A549 (cell line): Measurements from ENCODE around the gene HIPK1. TPM values are rescaled to one million over a fixed set of nuclear protein-coding genes. Genes with fewer than 3 reads are reported as not detected.

Source experiments
- ATAC-seq, 2 experiments: fragments of 200-7000 bp in 1 of 2; fragments of >200 bp in 1 of 2; cut with Nextera tagmentation in 1 of 2; cut with Tn5 transposase in 1 of 2; 3 replicates each; pipeline versions ENCODE4 v1.8.0 to v1.9.1; 2018 to 2020; ENCODE audit warnings: mild to moderate bottlenecking in 1 of 2, moderate library complexity in 1 of 2
- CTCF ChIA-PET: fragments of 300-600 bp; sonication (Branson Sonifier 250); formaldehyde crosslinking; extraction: SDS; loops from one replicate; lab custom pipeline; 2021; ENCODE audit warnings: antibody characterized with exemption, inconsistent platforms; lab: Yijun Ruan, JAX
- POLR2A ChIA-PET: fragments of 350-600 bp; formaldehyde crosslinking; extraction: SDS; loops from one replicate; lab custom pipeline; 2021; ENCODE audit warnings: antibody characterized with exemption, inconsistent platforms; lab: Yijun Ruan, JAX
- DNase-seq, 2 experiments: peaks; one replicate each; pipeline versions ENCODE4 v3.0.0 to v3.0.0-alpha.2; 2011 to 2016; ENCODE audit warnings: low read depth in 1 of 2, low spot score in 1 of 2
- FAIRE-seq: peaks from 2 replicates; lab custom pipeline; 2011; peaks lifted over from hg19 to GRCh38; lab: Jason Lieb, UNC
- H3K27ac ChIP-seq, 2 experiments: fragments of >200 bp; sonication (Bioruptor Twin); formaldehyde crosslinking; 3 replicates each; pipeline ENCODE4 v1.5.1; 2016 to 2017
- H3K4me1 ChIP-seq: fragments of >200 bp; sonication (Bioruptor Twin); formaldehyde crosslinking; 3 replicates; pipeline ENCODE4 v1.6.1; 2016
- H3K4me2 ChIP-seq: fragments of >200 bp; sonication (Bioruptor Twin); formaldehyde crosslinking; 3 replicates; pipeline ENCODE4 v1.6.1; 2016
- H3K4me3 ChIP-seq: fragments of >200 bp; sonication (Bioruptor Twin); formaldehyde crosslinking; 3 replicates; pipeline ENCODE4 v1.5.1; 2016
- H3K9me3 ChIP-seq: fragments of >200 bp; sonication (Bioruptor Twin); formaldehyde crosslinking; 3 replicates; pipeline ENCODE4 v1.6.1; 2016
- BHLHE40 ChIP-seq: IDR thresholded peaks from 2 replicates; pipeline ENCODE4 v1.6.1; 2012; ENCODE audit warnings: low read depth, low read length, inconsistent platforms
- CBX2 ChIP-seq: fragments of 200-600 bp; sonication (generic); IDR thresholded peaks from 2 replicates; pipeline ENCODE4 v1.6.1; 2016; ENCODE audit warnings: low read depth, mild to moderate bottlenecking, borderline replicate concordance
- CEBPB ChIP-seq, 2 experiments: fragments of >200 bp in 1 of 2; sonication (Bioruptor Twin) in 1 of 2; formaldehyde crosslinking in 1 of 2; IDR thresholded peaks; 2 replicates each; pipeline ENCODE4 v1.6.1; 2012 to 2016
- CHD2 ChIP-seq: fragments of 150-350 bp; IDR thresholded peaks from 2 replicates; pipeline ENCODE4 v1.6.1; 2014; ENCODE audit warnings: low read length; ENCODE audit not compliant: partially characterized antibody
- CHD4 ChIP-seq: fragments of 200-600 bp; sonication (generic); IDR thresholded peaks from 2 replicates; pipeline ENCODE4 v1.6.1; 2016; ENCODE audit warnings: antibody characterized with exemption, mild to moderate bottlenecking, borderline replicate concordance
- EHF ChIP-seq: fragments of 250-450 bp; sonication (Bioruptor Pico); IDR thresholded peaks from 2 replicates; pipeline ENCODE4 v1.5.0; 2020; ENCODE audit warnings: mild to moderate bottlenecking
- FOXS1 ChIP-seq: fragments of 250-450 bp; sonication (Bioruptor Pico); IDR thresholded peaks from 2 replicates; pipeline ENCODE4 v1.5.0; 2020; ENCODE audit warnings: mild to moderate bottlenecking, moderate library complexity
- GATA3 ChIP-seq: IDR thresholded peaks from 2 replicates; pipeline ENCODE4 v1.6.1; 2012; ENCODE audit warnings: borderline replicate concordance
- HOXA7 ChIP-seq: fragments of 250-450 bp; sonication (Bioruptor Pico); IDR thresholded peaks from 2 replicates; pipeline ENCODE4 v1.5.0; 2020; ENCODE audit warnings: mild to moderate bottlenecking, moderate library complexity
- KDM5A ChIP-seq: fragments of 200-600 bp; sonication (generic); IDR thresholded peaks from 2 replicates; pipeline ENCODE4 v1.6.1; 2016; ENCODE audit warnings: antibody characterized with exemption, mild to moderate bottlenecking
- MAFK ChIP-seq: fragments of 450-650 bp; IDR thresholded peaks from 2 replicates; pipeline ENCODE4 v1.6.1; 2014; ENCODE audit not compliant: partially characterized antibody
- MAZ ChIP-seq: fragments of 150-350 bp; IDR thresholded peaks from 2 replicates; pipeline ENCODE4 v1.6.1; 2014; ENCODE audit warnings: antibody characterized with exemption, low read depth, low read length, borderline replicate concordance
- POLR2AphosphoS2 ChIP-seq: conservative IDR thresholded peaks from 2 replicates; pipeline ENCODE4 v1.6.1; 2012; ENCODE audit warnings: low read length, improper control_type of control experiment, inconsistent platforms
- WGBS: methylation state at CpG from one replicate; pipeline ENCODE4 v1.1.6; 2017; ENCODE audit errors: missing lambda C conversion rate; 5-methylcytosine and 5-hydroxymethylcytosine counted together
- polyA plus RNA-seq, 4 experiments: library from polyadenylated mRNA; depleted of rRNA in 3 of 4; stranded (reverse); fragments of >200 nt; fragmentation: RNase III in 1 of 4; extraction: RNeasy Plus Mini Kit Qiagen cat#74134 plus additional on column Dnase treatment in 1 of 4; gene quantifications; 2 replicates in 3 of 4; 3 replicates in 1 of 4; pipeline ENCODE4 v1.2.3, GENCODE V29; 2011 to 2017
- TF ChIP-seq, protein P1 (sequence below): IDR thresholded peaks from 2 replicates; pipeline ENCODE4 v1.6.1; 2012
- TF ChIP-seq, protein P2 (sequence below): fragments of >200 bp; sonication (Bioruptor Twin); formaldehyde crosslinking; IDR thresholded peaks from 2 replicates; pipeline ENCODE4 v1.6.1; 2016
- TF ChIP-seq, protein P3 (sequence below): fragments of 150-350 bp; IDR thresholded peaks from 2 replicates; pipeline ENCODE4 v1.6.1; 2014; ENCODE audit warnings: low read depth, mild to moderate bottlenecking, low read length
- TF ChIP-seq, protein P4 (sequence below): fragments of 200-600 bp; sonication (generic); IDR thresholded peaks from 2 replicates; pipeline ENCODE4 v1.6.1; 2016; ENCODE audit warnings: antibody characterized with exemption, mild to moderate bottlenecking, moderate library complexity
- TF ChIP-seq, protein P5 (sequence below): IDR thresholded peaks from 2 replicates; pipeline ENCODE4 v1.6.1; 2012
- TF ChIP-seq, protein P6 (sequence below): fragments of >200 bp; sonication (Bioruptor Twin); formaldehyde crosslinking; IDR thresholded peaks from 3 replicates; pipeline ENCODE4 v1.6.1; 2016
- TF ChIP-seq, protein P7 (sequence below): fragments of 250-450 bp; sonication (Bioruptor Pico); IDR thresholded peaks from 2 replicates; pipeline ENCODE4 v1.5.0; 2021; ENCODE audit warnings: mild to moderate bottlenecking, moderate library complexity, borderline replicate concordance
- TF ChIP-seq, protein P8 (sequence below): fragments of >200 bp; sonication (Bioruptor Twin); formaldehyde crosslinking; IDR thresholded peaks from 3 replicates; pipeline ENCODE4 v1.5.1; 2016

The HIPK1 gene
- polyA plus RNA-seq, 2 of the 4 experiments (the other 2 are of a cell fraction): 11.3 to 27.4 TPM

DNA sequence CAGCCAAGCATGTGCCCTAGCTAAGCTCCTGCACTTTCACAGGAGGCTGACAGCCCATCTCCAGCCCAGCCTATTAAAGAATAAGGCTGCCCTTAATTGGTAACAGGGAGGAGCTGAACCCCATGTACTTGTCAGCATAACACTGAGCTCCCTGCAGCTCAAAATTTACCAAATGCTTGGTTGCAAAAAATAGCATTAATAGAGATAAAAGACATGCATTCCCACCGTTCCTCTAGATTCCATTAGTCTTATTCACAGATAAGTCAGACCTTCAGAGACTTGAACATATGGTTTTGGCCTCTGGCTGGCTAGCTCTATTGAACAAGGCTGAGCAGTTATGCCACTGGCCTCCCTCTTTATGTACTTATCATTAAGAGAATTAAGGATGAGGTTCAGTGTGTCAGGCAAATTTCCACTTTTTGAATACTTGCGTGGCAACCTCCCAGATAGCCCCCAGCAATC lies 79.4 kb downstream of the HIPK1 start:
- CTCF ChIA-PET: interaction anchor here (1.2 to 1.4 kb wide), 2 partner anchors 24 to 32 kb away, joined by 3 to 4 read pairs; no protein-coding TSS in a partner anchor
- DNase-seq: no peak
- no peak overlapping the region for H3K4me3 ChIP-seq
- POLR2A ChIA-PET: no interaction called here
- H3K9me3 ChIP-seq: no peaks in the 10 kb centered on the region
- TF ChIP-seq BHLHE40 (no peak), CEBPB (IDR thresholded peaks at IDR 0.05) (no peak), CBX2 (no peak), HOXA7 (no peak), FOXS1 (CRISPR knock-in tag) (no peak), CHD4 (no peak), MAFK (no peak), CHD2 (no peak)
- WGBS: 43% methylated on average over 2 of the region's 2 CpGs
- no peak overlapping the region for H3K4me2 ChIP-seq
- FAIRE-seq: no peak
- H3K4me1 ChIP-seq: peaks cover 4% of the 10 kb centered on the region; the same call in 1 of the 3 replicates
- ATAC-seq: no peak
- H3K27ac ChIP-seq: no peak overlapping the region

DNA sequence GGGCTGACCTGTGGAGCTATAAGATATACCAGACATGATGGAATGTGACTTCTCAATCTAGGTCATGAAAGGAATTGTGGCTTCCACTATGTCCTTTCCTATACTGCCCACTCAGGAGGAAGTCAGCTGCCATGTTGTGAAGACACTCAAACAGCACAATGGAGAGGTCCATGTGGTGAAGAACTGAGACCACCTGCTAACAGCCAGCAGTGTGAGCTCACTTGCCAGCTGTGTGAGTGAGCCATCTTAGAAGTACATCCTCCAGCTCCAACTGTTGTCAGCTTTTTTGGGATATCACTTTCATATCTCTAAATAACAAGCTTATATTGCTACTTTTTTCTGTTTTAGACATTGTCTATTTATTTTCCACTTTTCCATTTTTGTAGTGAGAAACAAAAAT lies 79.9 kb downstream of the HIPK1 start:
- no peak for DNase-seq
- CTCF ChIA-PET: interaction anchor here (1.2 to 1.6 kb wide), 3 partner anchors 24 to 274 kb away, joined by 3 to 4 read pairs (median 3); no protein-coding TSS in a partner anchor
- Histone ChIP-seq H3K4me1 (peaks cover 4% of the 10 kb centered on the region; the same call in 1 of the 3 replicates), H3K9me3 (no peaks in the 10 kb centered on the region), H3K4me3 (no peak overlapping the region), H3K27ac (no peak overlapping the region), H3K4me2 (no peak overlapping the region)
- TF ChIP-seq, protein P1, sequence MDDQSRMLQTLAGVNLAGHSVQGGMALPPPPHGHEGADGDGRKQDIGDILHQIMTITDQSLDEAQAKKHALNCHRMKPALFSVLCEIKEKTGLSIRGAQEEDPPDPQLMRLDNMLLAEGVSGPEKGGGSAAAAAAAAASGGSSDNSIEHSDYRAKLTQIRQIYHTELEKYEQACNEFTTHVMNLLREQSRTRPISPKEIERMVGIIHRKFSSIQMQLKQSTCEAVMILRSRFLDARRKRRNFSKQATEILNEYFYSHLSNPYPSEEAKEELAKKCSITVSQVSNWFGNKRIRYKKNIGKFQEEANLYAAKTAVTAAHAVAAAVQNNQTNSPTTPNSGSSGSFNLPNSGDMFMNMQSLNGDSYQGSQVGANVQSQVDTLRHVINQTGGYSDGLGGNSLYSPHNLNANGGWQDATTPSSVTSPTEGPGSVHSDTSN: no peak
- TF ChIP-seq KDM5A (no peak), MAZ (no peak)
- POLR2A ChIA-PET: no interaction called here
- ATAC-seq: no peak
- FAIRE-seq: no peak

DNA sequence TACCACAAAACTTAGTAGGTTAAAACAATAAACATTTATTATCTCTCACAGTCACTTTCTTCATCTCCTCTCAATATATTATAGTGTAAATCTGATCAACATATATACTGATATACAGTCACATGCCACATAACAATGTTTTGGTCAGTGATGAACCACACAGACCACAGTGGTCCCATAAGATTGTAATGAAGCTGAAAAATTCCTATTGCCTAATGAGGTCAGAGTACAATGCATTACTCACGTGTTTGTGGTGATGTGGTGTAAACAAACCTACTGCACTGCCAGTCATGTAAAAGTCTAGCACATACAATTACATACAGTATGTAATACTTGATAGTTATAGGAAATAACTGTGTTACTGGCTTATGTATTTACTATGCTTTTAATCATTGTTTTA lies 80.3 kb downstream of the HIPK1 start:
- Histone ChIP-seq H3K4me1 (peaks cover 7% of the 10 kb centered on the region; the same call in 2 of the 3 replicates), H3K4me2 (no peak overlapping the region), H3K9me3 (no peaks in the 10 kb centered on the region), H3K27ac (no peak overlapping the region), H3K4me3 (no peak overlapping the region)
- no peak for FAIRE-seq
- no peak for ATAC-seq
- no peak for DNase-seq
- POLR2A ChIA-PET: no interaction called here
- CTCF ChIA-PET: interaction anchor here (1.2 to 1.6 kb wide), 3 partner anchors 25 to 273 kb away, joined by 3 to 4 read pairs (median 3); no protein-coding TSS in a partner anchor
- 5% methylated on average over 1 of the region's 1 CpG for WGBS
- TF ChIP-seq POLR2AphosphoS2: no peak
- TF ChIP-seq MAZ: no peak
- TF ChIP-seq, protein P2, sequence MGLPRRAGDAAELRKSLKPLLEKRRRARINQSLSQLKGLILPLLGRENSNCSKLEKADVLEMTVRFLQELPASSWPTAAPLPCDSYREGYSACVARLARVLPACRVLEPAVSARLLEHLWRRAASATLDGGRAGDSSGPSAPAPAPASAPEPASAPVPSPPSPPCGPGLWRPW: no peak
- TF ChIP-seq, protein P3, sequence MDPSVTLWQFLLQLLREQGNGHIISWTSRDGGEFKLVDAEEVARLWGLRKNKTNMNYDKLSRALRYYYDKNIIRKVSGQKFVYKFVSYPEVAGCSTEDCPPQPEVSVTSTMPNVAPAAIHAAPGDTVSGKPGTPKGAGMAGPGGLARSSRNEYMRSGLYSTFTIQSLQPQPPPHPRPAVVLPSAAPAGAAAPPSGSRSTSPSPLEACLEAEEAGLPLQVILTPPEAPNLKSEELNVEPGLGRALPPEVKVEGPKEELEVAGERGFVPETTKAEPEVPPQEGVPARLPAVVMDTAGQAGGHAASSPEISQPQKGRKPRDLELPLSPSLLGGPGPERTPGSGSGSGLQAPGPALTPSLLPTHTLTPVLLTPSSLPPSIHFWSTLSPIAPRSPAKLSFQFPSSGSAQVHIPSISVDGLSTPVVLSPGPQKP: no peak
- TF ChIP-seq CBX2: no peak
- TF ChIP-seq, protein P4, sequence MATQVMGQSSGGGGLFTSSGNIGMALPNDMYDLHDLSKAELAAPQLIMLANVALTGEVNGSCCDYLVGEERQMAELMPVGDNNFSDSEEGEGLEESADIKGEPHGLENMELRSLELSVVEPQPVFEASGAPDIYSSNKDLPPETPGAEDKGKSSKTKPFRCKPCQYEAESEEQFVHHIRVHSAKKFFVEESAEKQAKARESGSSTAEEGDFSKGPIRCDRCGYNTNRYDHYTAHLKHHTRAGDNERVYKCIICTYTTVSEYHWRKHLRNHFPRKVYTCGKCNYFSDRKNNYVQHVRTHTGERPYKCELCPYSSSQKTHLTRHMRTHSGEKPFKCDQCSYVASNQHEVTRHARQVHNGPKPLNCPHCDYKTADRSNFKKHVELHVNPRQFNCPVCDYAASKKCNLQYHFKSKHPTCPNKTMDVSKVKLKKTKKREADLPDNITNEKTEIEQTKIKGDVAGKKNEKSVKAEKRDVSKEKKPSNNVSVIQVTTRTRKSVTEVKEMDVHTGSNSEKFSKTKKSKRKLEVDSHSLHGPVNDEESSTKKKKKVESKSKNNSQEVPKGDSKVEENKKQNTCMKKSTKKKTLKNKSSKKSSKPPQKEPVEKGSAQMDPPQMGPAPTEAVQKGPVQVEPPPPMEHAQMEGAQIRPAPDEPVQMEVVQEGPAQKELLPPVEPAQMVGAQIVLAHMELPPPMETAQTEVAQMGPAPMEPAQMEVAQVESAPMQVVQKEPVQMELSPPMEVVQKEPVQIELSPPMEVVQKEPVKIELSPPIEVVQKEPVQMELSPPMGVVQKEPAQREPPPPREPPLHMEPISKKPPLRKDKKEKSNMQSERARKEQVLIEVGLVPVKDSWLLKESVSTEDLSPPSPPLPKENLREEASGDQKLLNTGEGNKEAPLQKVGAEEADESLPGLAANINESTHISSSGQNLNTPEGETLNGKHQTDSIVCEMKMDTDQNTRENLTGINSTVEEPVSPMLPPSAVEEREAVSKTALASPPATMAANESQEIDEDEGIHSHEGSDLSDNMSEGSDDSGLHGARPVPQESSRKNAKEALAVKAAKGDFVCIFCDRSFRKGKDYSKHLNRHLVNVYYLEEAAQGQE: no peak
- TF ChIP-seq CHD4: no peak
- no peak for TF ChIP-seq EHF (CRISPR knock-in tag)
- TF ChIP-seq, protein P5, sequence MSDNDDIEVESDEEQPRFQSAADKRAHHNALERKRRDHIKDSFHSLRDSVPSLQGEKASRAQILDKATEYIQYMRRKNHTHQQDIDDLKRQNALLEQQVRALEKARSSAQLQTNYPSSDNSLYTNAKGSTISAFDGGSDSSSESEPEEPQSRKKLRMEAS: no peak
- TF ChIP-seq, protein P6, sequence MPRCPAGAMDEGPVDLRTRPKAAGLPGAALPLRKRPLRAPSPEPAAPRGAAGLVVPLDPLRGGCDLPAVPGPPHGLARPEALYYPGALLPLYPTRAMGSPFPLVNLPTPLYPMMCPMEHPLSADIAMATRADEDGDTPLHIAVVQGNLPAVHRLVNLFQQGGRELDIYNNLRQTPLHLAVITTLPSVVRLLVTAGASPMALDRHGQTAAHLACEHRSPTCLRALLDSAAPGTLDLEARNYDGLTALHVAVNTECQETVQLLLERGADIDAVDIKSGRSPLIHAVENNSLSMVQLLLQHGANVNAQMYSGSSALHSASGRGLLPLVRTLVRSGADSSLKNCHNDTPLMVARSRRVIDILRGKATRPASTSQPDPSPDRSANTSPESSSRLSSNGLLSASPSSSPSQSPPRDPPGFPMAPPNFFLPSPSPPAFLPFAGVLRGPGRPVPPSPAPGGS: no peak
- TF ChIP-seq, protein P7, sequence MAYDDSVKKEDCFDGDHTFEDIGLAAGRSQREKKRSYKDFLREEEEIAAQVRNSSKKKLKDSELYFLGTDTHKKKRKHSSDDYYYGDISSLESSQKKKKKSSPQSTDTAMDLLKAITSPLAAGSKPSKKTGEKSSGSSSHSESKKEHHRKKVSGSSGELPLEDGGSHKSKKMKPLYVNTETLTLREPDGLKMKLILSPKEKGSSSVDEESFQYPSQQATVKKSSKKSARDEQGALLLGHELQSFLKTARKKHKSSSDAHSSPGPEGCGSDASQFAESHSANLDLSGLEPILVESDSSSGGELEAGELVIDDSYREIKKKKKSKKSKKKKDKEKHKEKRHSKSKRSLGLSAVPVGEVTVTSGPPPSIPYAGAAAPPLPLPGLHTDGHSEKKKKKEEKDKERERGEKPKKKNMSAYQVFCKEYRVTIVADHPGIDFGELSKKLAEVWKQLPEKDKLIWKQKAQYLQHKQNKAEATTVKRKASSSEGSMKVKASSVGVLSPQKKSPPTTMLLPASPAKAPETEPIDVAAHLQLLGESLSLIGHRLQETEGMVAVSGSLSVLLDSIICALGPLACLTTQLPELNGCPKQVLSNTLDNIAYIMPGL (CRISPR knock-in tag): no peak
- TF ChIP-seq, protein P8, sequence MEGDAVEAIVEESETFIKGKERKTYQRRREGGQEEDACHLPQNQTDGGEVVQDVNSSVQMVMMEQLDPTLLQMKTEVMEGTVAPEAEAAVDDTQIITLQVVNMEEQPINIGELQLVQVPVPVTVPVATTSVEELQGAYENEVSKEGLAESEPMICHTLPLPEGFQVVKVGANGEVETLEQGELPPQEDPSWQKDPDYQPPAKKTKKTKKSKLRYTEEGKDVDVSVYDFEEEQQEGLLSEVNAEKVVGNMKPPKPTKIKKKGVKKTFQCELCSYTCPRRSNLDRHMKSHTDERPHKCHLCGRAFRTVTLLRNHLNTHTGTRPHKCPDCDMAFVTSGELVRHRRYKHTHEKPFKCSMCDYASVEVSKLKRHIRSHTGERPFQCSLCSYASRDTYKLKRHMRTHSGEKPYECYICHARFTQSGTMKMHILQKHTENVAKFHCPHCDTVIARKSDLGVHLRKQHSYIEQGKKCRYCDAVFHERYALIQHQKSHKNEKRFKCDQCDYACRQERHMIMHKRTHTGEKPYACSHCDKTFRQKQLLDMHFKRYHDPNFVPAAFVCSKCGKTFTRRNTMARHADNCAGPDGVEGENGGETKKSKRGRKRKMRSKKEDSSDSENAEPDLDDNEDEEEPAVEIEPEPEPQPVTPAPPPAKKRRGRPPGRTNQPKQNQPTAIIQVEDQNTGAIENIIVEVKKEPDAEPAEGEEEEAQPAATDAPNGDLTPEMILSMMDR: no peak
- TF ChIP-seq GATA3: no peak
- no peak for TF ChIP-seq MAFK
